H9 (cell line): ENCODE measurements around the gene RIPK1. TPM values are rescaled to one million over a fixed set of nuclear protein-coding genes. Genes with fewer than 3 reads are reported as not detected.

Source experiments
- DNase-seq: peaks from one replicate; pipeline ENCODE4 v3.0.0-alpha.2; 2017
- H2AFZ ChIP-seq: one replicate; pipeline ENCODE4 v1.6.1; 2013; ENCODE audit warnings: mild to moderate bottlenecking, low read length, control low read depth, moderate library complexity
- H2AK5ac ChIP-seq: 2 replicates; pipeline ENCODE4 v1.6.1; 2013; ENCODE audit warnings: low read length, control low read depth, mixed read lengths; ENCODE audit not compliant: insufficient read length
- H2BK120ac ChIP-seq: one replicate; pipeline ENCODE4 v1.6.1; 2013; ENCODE audit warnings: low read depth, mild to moderate bottlenecking, low read length, control low read depth, inconsistent platforms; ENCODE audit not compliant: poor library complexity, severe bottlenecking
- H2BK12ac ChIP-seq: 2 replicates; pipeline ENCODE4 v1.6.1; 2013; ENCODE audit warnings: low read length, control low read depth, mixed read lengths, low read depth; ENCODE audit not compliant: insufficient read length
- H2BK15ac ChIP-seq: 2 replicates; pipeline ENCODE4 v1.6.1; 2013; ENCODE audit warnings: low read depth, low read length, control low read depth
- H2BK20ac ChIP-seq: one replicate; pipeline ENCODE4 v1.6.1; 2013; ENCODE audit warnings: low read depth, mild to moderate bottlenecking, low read length, control low read depth, inconsistent platforms; ENCODE audit not compliant: poor library complexity, severe bottlenecking
- H2BK5ac ChIP-seq: 2 replicates; pipeline ENCODE4 v1.6.1; 2013; ENCODE audit warnings: low read length, control low read depth, mixed read lengths; ENCODE audit not compliant: insufficient read length
- H3K14ac ChIP-seq: 2 replicates; pipeline ENCODE4 v1.6.1; 2013; ENCODE audit warnings: low read length, control low read depth; ENCODE audit not compliant: insufficient read depth
- H3K18ac ChIP-seq: 2 replicates; pipeline ENCODE4 v1.6.1; 2013; ENCODE audit warnings: low read depth, mild to moderate bottlenecking, mixed read lengths, low read length, control low read depth; ENCODE audit not compliant: insufficient read length
- H3K23ac ChIP-seq: 2 replicates; pipeline ENCODE4 v1.6.1; 2013; ENCODE audit warnings: low read length, control low read depth, mixed read lengths, low read depth; ENCODE audit not compliant: insufficient read length
- H3K23me2 ChIP-seq: 2 replicates; pipeline ENCODE4 v1.6.1; 2013; ENCODE audit warnings: low read depth, mild to moderate bottlenecking, mixed read lengths, low read length, control low read depth; ENCODE audit not compliant: insufficient read length, poor library complexity, severe bottlenecking
- H3K27ac ChIP-seq: 2 replicates; pipeline ENCODE4 v1.5.1; 2013; ENCODE audit warnings: low read length, control low read depth, mixed read lengths, low read depth; ENCODE audit not compliant: insufficient read length
- H3K27me3 ChIP-seq: 2 replicates; pipeline ENCODE4 v1.6.1; 2013; ENCODE audit warnings: low read length, control low read depth, inconsistent platforms; ENCODE audit not compliant: insufficient read depth
- H3K4ac ChIP-seq: 2 replicates; pipeline ENCODE4 v1.6.1; 2013; ENCODE audit warnings: low read depth, mild to moderate bottlenecking, control low read depth, inconsistent platforms, low read length, moderate library complexity
- H3K4me1 ChIP-seq: 2 replicates; pipeline ENCODE4 v1.6.1; 2013; ENCODE audit warnings: low read length, control low read depth, inconsistent platforms; ENCODE audit not compliant: insufficient read depth
- H3K4me2 ChIP-seq: 2 replicates; pipeline ENCODE4 v1.6.1; 2013; ENCODE audit warnings: low read length, control low read depth, mixed read lengths; ENCODE audit not compliant: insufficient read length, insufficient read depth
- H3K56ac ChIP-seq: 2 replicates; pipeline ENCODE4 v1.6.1; 2013; ENCODE audit warnings: low read depth, mild to moderate bottlenecking, mixed read lengths, low read length, control low read depth; ENCODE audit not compliant: insufficient read length
- H3K79me1 ChIP-seq: 2 replicates; pipeline ENCODE4 v1.6.1; 2013; ENCODE audit warnings: low read depth, mild to moderate bottlenecking, moderate library complexity, low read length, control low read depth, inconsistent platforms; ENCODE audit not compliant: insufficient read depth, poor library complexity, severe bottlenecking
- H3K79me2 ChIP-seq: 2 replicates; pipeline ENCODE4 v1.6.1; 2013; ENCODE audit warnings: low read length, control low read depth, inconsistent platforms; ENCODE audit not compliant: insufficient read depth
- H3K9ac ChIP-seq: 2 replicates; pipeline ENCODE4 v1.6.1; 2013; ENCODE audit warnings: low read length, control low read depth, mixed read lengths; ENCODE audit not compliant: insufficient read length; ENCODE audit errors: extremely low read depth
- H3K9me3 ChIP-seq: one replicate; pipeline ENCODE4 v1.6.1; 2013; ENCODE audit warnings: low read depth, low read length, inconsistent platforms; ENCODE audit not compliant: control insufficient read depth
- H3T11ph ChIP-seq: one replicate; pipeline ENCODE4 v1.6.1; 2013; ENCODE audit warnings: mild to moderate bottlenecking, low read length, control low read depth, inconsistent platforms
- H4K20me1 ChIP-seq: one replicate; pipeline ENCODE4 v1.6.1; 2013; ENCODE audit not compliant: control insufficient read depth, insufficient read length, insufficient read depth
- H4K5ac ChIP-seq: 2 replicates; pipeline ENCODE4 v1.6.1; 2013; ENCODE audit warnings: low read depth, mild to moderate bottlenecking, mixed read lengths, low read length, control low read depth; ENCODE audit not compliant: insufficient read length
- H4K8ac ChIP-seq: replicated peaks from 2 replicates; pipeline ENCODE4 v1.6.1; 2013; ENCODE audit warnings: low read length, control low read depth, mixed read lengths, low read depth; ENCODE audit not compliant: insufficient read length
- H4K91ac ChIP-seq: 2 replicates; pipeline ENCODE4 v1.6.1; 2013; ENCODE audit warnings: low read depth, mild to moderate bottlenecking, moderate library complexity, mixed read lengths, low read length, control low read depth; ENCODE audit not compliant: insufficient read length
- H3K27ac Mint-ChIP-seq, 3 experiments: 2 replicates in 2 of 3; 3 replicates in 1 of 3; pipeline ENCODE4 v1.8.0; 2020 to 2021; ENCODE audit warnings: mixed read lengths in 3 of 3, mild to moderate bottlenecking in 1 of 3, moderate library complexity in 1 of 3
- H3K27me3 Mint-ChIP-seq: 2 replicates; pipeline ENCODE4 v1.8.0; 2021; ENCODE audit warnings: low read depth, mild to moderate bottlenecking, moderate library complexity, mixed read lengths
- H3K36me3 Mint-ChIP-seq, 3 experiments: 2 replicates in 2 of 3; 3 replicates in 1 of 3; pipeline ENCODE4 v1.8.0; 2020 to 2021; ENCODE audit warnings: low read depth in 3 of 3, mixed read lengths in 3 of 3; ENCODE audit not compliant: insufficient read depth in 1 of 3
- H3K4me1 Mint-ChIP-seq, 2 experiments: 2 replicates each; pipeline ENCODE4 v1.8.0; 2020; ENCODE audit warnings: mixed read lengths in 2 of 2
- H3K4me3 Mint-ChIP-seq, 2 experiments: 2 replicates in 1 of 2; 3 replicates in 1 of 2; pipeline ENCODE4 v1.8.0; 2020 to 2021; ENCODE audit warnings: mild to moderate bottlenecking in 2 of 2, mixed read lengths in 2 of 2, moderate library complexity in 1 of 2
- H3K9me3 Mint-ChIP-seq, 2 experiments: 2 replicates in 1 of 2; 3 replicates in 1 of 2; pipeline ENCODE4 v1.8.0; 2020; ENCODE audit warnings: mild to moderate bottlenecking in 2 of 2, mixed read lengths in 2 of 2, moderate library complexity in 1 of 2
- WGBS: extraction: QIAGEN DNeasy Blood & Tissue Kit; methylation state at CpG from one replicate; pipeline ENCODE4 v1.1.7; 2013; ENCODE audit warnings: missing lambda C conversion rate, low lambda C conversion rate, mixed read lengths; ENCODE audit not compliant: insufficient read length; ENCODE audit errors: extremely low coverage; 5-methylcytosine and 5-hydroxymethylcytosine counted together
- total RNA-seq: library from RNA; stranded (reverse); gene quantifications from 2 replicates; pipeline ENCODE4 v1.2.1, GENCODE V29; 2021
- TF ChIP-seq, protein P1 (sequence below): fragments of 200-600 bp; sonication (generic); conservative IDR thresholded peaks from 3 replicates; pipeline ENCODE4 v1.8.0; 2021; ENCODE audit warnings: antibody characterized with exemption, mild to moderate bottlenecking

RIPK1 gene
- total RNA-seq, 1 experiment from 2014 or later = 24.6 TPM

DNA sequence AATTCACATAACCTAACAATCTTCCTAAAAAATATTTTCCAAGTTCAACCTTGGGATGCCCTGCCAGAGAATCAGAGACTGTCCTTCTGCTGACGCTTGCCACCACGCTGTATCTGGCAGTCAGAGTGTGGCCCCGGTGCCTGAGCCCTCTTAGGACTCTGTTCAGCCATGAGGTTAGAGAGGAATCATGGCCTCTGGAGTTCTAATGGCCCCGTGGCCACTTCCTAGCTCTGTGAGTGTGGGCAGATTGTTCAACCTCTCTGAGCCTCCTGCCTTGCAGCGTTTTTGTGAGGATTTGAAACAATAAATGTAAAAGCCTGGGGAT lies 52.4 kb downstream of the RIPK1 start:
- no peak overlapping the region for H3K14ac ChIP-seq
- H2BK12ac ChIP-seq = no peak overlapping the region
- DNase-seq = no peak
- no peaks in the 10 kb centered on the region; the same call in 1 of the 2 replicates for H3K4me1 ChIP-seq
- TF ChIP-seq, protein P1, sequence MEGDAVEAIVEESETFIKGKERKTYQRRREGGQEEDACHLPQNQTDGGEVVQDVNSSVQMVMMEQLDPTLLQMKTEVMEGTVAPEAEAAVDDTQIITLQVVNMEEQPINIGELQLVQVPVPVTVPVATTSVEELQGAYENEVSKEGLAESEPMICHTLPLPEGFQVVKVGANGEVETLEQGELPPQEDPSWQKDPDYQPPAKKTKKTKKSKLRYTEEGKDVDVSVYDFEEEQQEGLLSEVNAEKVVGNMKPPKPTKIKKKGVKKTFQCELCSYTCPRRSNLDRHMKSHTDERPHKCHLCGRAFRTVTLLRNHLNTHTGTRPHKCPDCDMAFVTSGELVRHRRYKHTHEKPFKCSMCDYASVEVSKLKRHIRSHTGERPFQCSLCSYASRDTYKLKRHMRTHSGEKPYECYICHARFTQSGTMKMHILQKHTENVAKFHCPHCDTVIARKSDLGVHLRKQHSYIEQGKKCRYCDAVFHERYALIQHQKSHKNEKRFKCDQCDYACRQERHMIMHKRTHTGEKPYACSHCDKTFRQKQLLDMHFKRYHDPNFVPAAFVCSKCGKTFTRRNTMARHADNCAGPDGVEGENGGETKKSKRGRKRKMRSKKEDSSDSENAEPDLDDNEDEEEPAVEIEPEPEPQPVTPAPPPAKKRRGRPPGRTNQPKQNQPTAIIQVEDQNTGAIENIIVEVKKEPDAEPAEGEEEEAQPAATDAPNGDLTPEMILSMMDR = no peak
- Mint-ChIP-seq H3K27ac (no peak overlapping the region), H3K4me1 (peaks cover 19% of the 10 kb centered on the region in 2 experiments), H3K9me3 (no peaks in the 10 kb centered on the region; a peak in 1 of 5 replicates), H3K36me3 (peaks cover 0 to 17% (median 2%) of the 10 kb centered on the region in 3 experiments; a peak in 6 of 7 replicates), H3K27me3 (no peaks in the 10 kb centered on the region), H3K4me3 (no peak overlapping the region; a peak in 1 of 5 replicates)
- no CpG with 5 or more reads among the region's 5 CpGs for WGBS
- no peak overlapping the region for H3K9ac ChIP-seq
- H3K18ac ChIP-seq = no peak overlapping the region
- no peaks in the 10 kb centered on the region for H3K27me3 ChIP-seq
- H3K79me1 ChIP-seq = no peaks in the 10 kb centered on the region
- H3K27ac ChIP-seq = no peak overlapping the region
- no peak overlapping the region for H3K56ac ChIP-seq
- H2AFZ ChIP-seq = no peak overlapping the region
- no peaks in the 10 kb centered on the region for H4K20me1 ChIP-seq
- no peak overlapping the region for H2BK120ac ChIP-seq
- no peaks in the 10 kb centered on the region; the same call in 1 of the 2 replicates for H3K79me2 ChIP-seq
- no peaks in the 10 kb centered on the region for H3K9me3 ChIP-seq
- no peaks in the 10 kb centered on the region for H3K23me2 ChIP-seq
- H4K91ac ChIP-seq = no peak overlapping the region
- H2BK20ac ChIP-seq = no peak overlapping the region
- H2BK5ac ChIP-seq = no peak overlapping the region
- H2BK15ac ChIP-seq = no peak overlapping the region
- H3K4me2 ChIP-seq = no peak overlapping the region
- no peak overlapping the region for H4K8ac ChIP-seq
- no peak overlapping the region for H2AK5ac ChIP-seq
- no peak overlapping the region for H3T11ph ChIP-seq
- H3K4ac ChIP-seq = no peak overlapping the region
- H3K23ac ChIP-seq = no peak overlapping the region
- no peak overlapping the region for H4K5ac ChIP-seq
